Skeletal muscle satellite cell (primary cell): ENCODE data around the gene SAMD11.

Experiments
- H3K27me3 ChIP-seq: 2 replicates; pipeline ENCODE4 v1.7.0; 2013; ENCODE audit warnings: low read length; ENCODE audit not compliant: control insufficient read depth, insufficient read depth
- H3K36me3 ChIP-seq: 2 replicates; pipeline ENCODE4 v1.7.0; 2013; ENCODE audit warnings: mild to moderate bottlenecking, control low read depth, low read length; ENCODE audit not compliant: insufficient read depth
- H3K4me1 ChIP-seq: 2 replicates; pipeline ENCODE4 v1.7.0; 2013; ENCODE audit warnings: low read length; ENCODE audit not compliant: control insufficient read depth, insufficient read depth
- H3K4me2 ChIP-seq: 2 replicates; pipeline ENCODE4 v1.7.0; 2013; ENCODE audit warnings: mild to moderate bottlenecking, low read length
- H3K4me3 ChIP-seq: 2 replicates; pipeline ENCODE4 v1.7.0; 2013; ENCODE audit warnings: low read length
- H3K9ac ChIP-seq: 2 replicates; pipeline ENCODE4 v1.7.0; 2013; ENCODE audit warnings: mild to moderate bottlenecking, low read depth, low read length, moderate library complexity
- H3K9me3 ChIP-seq: replicated peaks from 2 replicates; pipeline ENCODE4 v1.7.0; 2013; ENCODE audit warnings: mild to moderate bottlenecking, control low read depth, low read length

The SAMD11 gene

GRCh38 chr1:956636-957035 is 32.9 kb downstream of the SAMD11 start:
- H3K36me3 ChIP-seq, result peaks cover 47% of the 10 kb centered on the region
- H3K4me2 ChIP-seq, result no peak overlapping the region
- H3K9me3 ChIP-seq, result no peaks in the 10 kb centered on the region
- no peak overlapping the region for H3K4me3 ChIP-seq
- no peak overlapping the region for H3K9ac ChIP-seq
- peaks cover 11% of the 10 kb centered on the region for H3K4me1 ChIP-seq
- H3K27me3 ChIP-seq, result no peaks in the 10 kb centered on the region

- peaks cover 13% of the 10 kb centered on the region for H3K4me1 ChIP-seq
- H3K9ac ChIP-seq, result peak within 1 kb of the TSS; percentile 95
- H3K36me3 ChIP-seq, result peaks cover 46% of the 10 kb centered on the region
- H3K27me3 ChIP-seq, result no peaks in the 10 kb centered on the region
- no peaks in the 10 kb centered on the region for H3K9me3 ChIP-seq
- H3K4me2 ChIP-seq, result peak within 1 kb of the TSS; percentile 92
- H3K4me3 ChIP-seq, result peak within 1 kb of the TSS; percentile 89
Measured at GRCh38 chr1:958823-959730, 35.4 kb downstream of the SAMD11 start, which contains the start of gene NOC2L. Gene NOC2L, minus strand, starts transcription at chr1:959256. Its CDS starts 16 bp downstream, at chr1:959240.

- H3K4me1 ChIP-seq, result peaks cover 13% of the 10 kb centered on the region
- H3K9ac ChIP-seq, result peak overlapping the region; percentile 62
- peak overlapping the region; percentile 83 for H3K4me2 ChIP-seq
- peaks cover 42% of the 10 kb centered on the region for H3K36me3 ChIP-seq
- peak overlapping the region; percentile 80 for H3K4me3 ChIP-seq
- H3K9me3 ChIP-seq, result no peaks in the 10 kb centered on the region
- no peaks in the 10 kb centered on the region for H3K27me3 ChIP-seq
Measured at GRCh38 chr1:959731-960362, 36.1 kb downstream of the SAMD11 start.

- Histone ChIP-seq H3K9me3 (no peaks in the 10 kb centered on the region), H3K4me2 (peak within 1 kb of the TSS; percentile 83), H3K27me3 (no peaks in the 10 kb centered on the region), H3K4me3 (peak within 1 kb of the TSS; percentile 80), H3K36me3 (peaks cover 35% of the 10 kb centered on the region), H3K4me1 (peaks cover 13% of the 10 kb centered on the region), H3K9ac (peak within 1 kb of the TSS; percentile 62)
Measured at GRCh38 chr1:960363-961131, 36.8 kb downstream of the SAMD11 start, which contains the start of gene KLHL17. Gene KLHL17, plus strand, starts transcription at chr1:960584. Its CDS starts 110 bp downstream, at chr1:960694.

GRCh38 chr1:961132-961669 is 37.5 kb downstream of the SAMD11 start:
- Histone ChIP-seq H3K4me2 (peak overlapping the region; percentile 83), H3K36me3 (peaks cover 28% of the 10 kb centered on the region), H3K9me3 (no peaks in the 10 kb centered on the region), H3K9ac (peak overlapping the region; percentile 62), H3K4me1 (peaks cover 19% of the 10 kb centered on the region), H3K27me3 (no peaks in the 10 kb centered on the region), H3K4me3 (peak overlapping the region; percentile 80)

- H3K9ac ChIP-seq, result no peak overlapping the region
- H3K4me3 ChIP-seq, result no peak overlapping the region
- peaks cover 27% of the 10 kb centered on the region for H3K4me1 ChIP-seq
Measured at GRCh38 chr1:962381-963300, 38.9 kb downstream of the SAMD11 start.

GRCh38 chr1:963301-963651 is 39.6 kb downstream of the SAMD11 start:
- Histone ChIP-seq H3K27me3 (no peaks in the 10 kb centered on the region), H3K36me3 (peaks cover 22% of the 10 kb centered on the region), H3K4me3 (no peak overlapping the region), H3K4me1 (peaks cover 25% of the 10 kb centered on the region), H3K4me2 (no peak overlapping the region), H3K9ac (no peak overlapping the region), H3K9me3 (no peaks in the 10 kb centered on the region)

More at GRCh38 chr1:962381-963300, 38.9 kb downstream of the SAMD11 start:
- Histone ChIP-seq H3K4me2 (no peak overlapping the region), H3K9me3 (no peaks in the 10 kb centered on the region), H3K36me3 (peaks cover 22% of the 10 kb centered on the region), H3K27me3 (no peaks in the 10 kb centered on the region)

GRCh38 chr1:963746-964525 is 40.2 kb downstream of the SAMD11 start:
- Histone ChIP-seq H3K9me3 (no peaks in the 10 kb centered on the region), H3K4me3 (no peak overlapping the region), H3K36me3 (peaks cover 22% of the 10 kb centered on the region), H3K4me1 (peaks cover 25% of the 10 kb centered on the region), H3K27me3 (no peaks in the 10 kb centered on the region), H3K4me2 (no peak overlapping the region), H3K9ac (no peak overlapping the region)

- Histone ChIP-seq H3K4me1 (peaks cover 25% of the 10 kb centered on the region), H3K9me3 (no peaks in the 10 kb centered on the region), H3K9ac (no peak overlapping the region), H3K4me3 (no peak overlapping the region), H3K27me3 (no peaks in the 10 kb centered on the region), H3K4me2 (no peak overlapping the region), H3K36me3 (peaks cover 22% of the 10 kb centered on the region)
Measured at GRCh38 chr1:964691-965525, 41.2 kb downstream of the SAMD11 start.
